T-helper 2 cell treated with Interferon-gamma antibody and Interleukin-4, amounts not matched to agents 5 μg/mL and 100 μg/mL, for 36 hours (primary cell): ENCODE data around the gene CHDH.

Source experiments
- DNase-seq: peaks from one replicate; pipeline ENCODE4 v3.0.0; 2021; ENCODE audit warnings: low spot score
- H3K27ac Mint-ChIP-seq: one replicate; pipeline ENCODE4 v1.8.0; 2021; ENCODE audit warnings: mild to moderate bottlenecking, mixed read lengths
- H3K27me3 Mint-ChIP-seq: one replicate; pipeline ENCODE4 v1.8.0; 2021; ENCODE audit warnings: low read depth, mixed read lengths
- H3K36me3 Mint-ChIP-seq: one replicate; pipeline ENCODE4 v1.8.0; 2021; ENCODE audit warnings: low read depth, mixed read lengths
- H3K4me1 Mint-ChIP-seq: one replicate; pipeline ENCODE4 v1.8.0; 2021; ENCODE audit warnings: low read depth, mixed read lengths
- H3K4me3 Mint-ChIP-seq: one replicate; pipeline ENCODE4 v1.8.0; 2022; ENCODE audit warnings: mild to moderate bottlenecking, moderate library complexity, mixed read lengths
- H3K9me3 Mint-ChIP-seq: one replicate; pipeline ENCODE4 v1.8.0; 2021; ENCODE audit warnings: mixed read lengths

CHDH gene

GRCh38 chr3:53865732-53866499 lies 19.7 kb upstream of the CHDH start:
- DNase-seq: no peak
- no peaks in the 10 kb centered on the region for H3K9me3 Mint-ChIP-seq
- no peak overlapping the region for H3K27ac Mint-ChIP-seq
- H3K36me3 Mint-ChIP-seq: peaks cover 58% of the 10 kb centered on the region
- peaks cover 6% of the 10 kb centered on the region for H3K4me1 Mint-ChIP-seq
- H3K27me3 Mint-ChIP-seq: no peaks in the 10 kb centered on the region
- no peak overlapping the region for H3K4me3 Mint-ChIP-seq

- Mint-ChIP-seq H3K27me3 (no peaks in the 10 kb centered on the region), H3K4me3 (no peak overlapping the region), H3K4me1 (peaks cover 5% of the 10 kb centered on the region), H3K36me3 (peaks cover 46% of the 10 kb centered on the region), H3K27ac (no peak overlapping the region), H3K9me3 (no peaks in the 10 kb centered on the region)
- no peak for DNase-seq
Measured at GRCh38 chr3:53863145-53863544, 16.9 kb upstream of the CHDH start.

- DNase-seq: no peak
- Mint-ChIP-seq H3K36me3 (peaks cover 42% of the 10 kb centered on the region), H3K27me3 (no peaks in the 10 kb centered on the region), H3K4me3 (no peak overlapping the region), H3K27ac (no peak overlapping the region), H3K9me3 (no peaks in the 10 kb centered on the region), H3K4me1 (peaks cover 2% of the 10 kb centered on the region)
Measured at GRCh38 chr3:53862241-53862640, 16.0 kb upstream of the CHDH start.

GRCh38 chr3:53860196-53860595 lies 14.0 kb upstream of the CHDH start:
- H3K4me1 Mint-ChIP-seq: peaks cover 6% of the 10 kb centered on the region
- peaks cover 40% of the 10 kb centered on the region for H3K36me3 Mint-ChIP-seq

GRCh38 chr3:53859178-53859577 lies 13.0 kb upstream of the CHDH start:
- H3K27ac Mint-ChIP-seq: no peak overlapping the region
- no peaks in the 10 kb centered on the region for H3K9me3 Mint-ChIP-seq
- no peak for DNase-seq
- peaks cover 36% of the 10 kb centered on the region for H3K36me3 Mint-ChIP-seq
- H3K27me3 Mint-ChIP-seq: no peaks in the 10 kb centered on the region
- no peak overlapping the region for H3K4me3 Mint-ChIP-seq
- H3K4me1 Mint-ChIP-seq: peaks cover 6% of the 10 kb centered on the region

More at GRCh38 chr3:53860196-53860595, 14.0 kb upstream of the CHDH start:
- no peak for DNase-seq
- H3K27ac Mint-ChIP-seq: no peak overlapping the region
- H3K4me3 Mint-ChIP-seq: no peak overlapping the region
- H3K27me3 Mint-ChIP-seq: no peaks in the 10 kb centered on the region
- H3K9me3 Mint-ChIP-seq: no peaks in the 10 kb centered on the region

- Mint-ChIP-seq H3K4me1 (peaks cover 6% of the 10 kb centered on the region), H3K4me3 (no peak overlapping the region), H3K27me3 (no peaks in the 10 kb centered on the region), H3K9me3 (no peaks in the 10 kb centered on the region), H3K36me3 (peaks cover 35% of the 10 kb centered on the region), H3K27ac (peak overlapping the region; percentile 5)
- no peak for DNase-seq
Measured at GRCh38 chr3:53858096-53858741, 12.0 kb upstream of the CHDH start.

GRCh38 chr3:53856964-53857363 lies 10.7 kb upstream of the CHDH start:
- Mint-ChIP-seq H3K36me3 (peaks cover 25% of the 10 kb centered on the region), H3K9me3 (no peaks in the 10 kb centered on the region), H3K4me3 (no peak overlapping the region), H3K4me1 (peaks cover 6% of the 10 kb centered on the region), H3K27me3 (no peaks in the 10 kb centered on the region), H3K27ac (no peak overlapping the region)
- DNase-seq: no peak

- H3K36me3 Mint-ChIP-seq: peaks cover 16% of the 10 kb centered on the region
- H3K27ac Mint-ChIP-seq: no peak overlapping the region
- no peak overlapping the region for H3K4me3 Mint-ChIP-seq
- no peaks in the 10 kb centered on the region for H3K9me3 Mint-ChIP-seq
- H3K27me3 Mint-ChIP-seq: peaks cover 31% of the 10 kb centered on the region
- H3K4me1 Mint-ChIP-seq: peaks cover 3% of the 10 kb centered on the region
- no peak for DNase-seq
Measured at GRCh38 chr3:53850895-53851294, 4.7 kb upstream of the CHDH start.

- Mint-ChIP-seq H3K4me3 (no peak overlapping the region), H3K4me1 (peaks cover 7% of the 10 kb centered on the region), H3K27me3 (peaks cover 38% of the 10 kb centered on the region), H3K9me3 (no peaks in the 10 kb centered on the region), H3K27ac (no peak overlapping the region), H3K36me3 (peaks cover 16% of the 10 kb centered on the region)
- no peak for DNase-seq
Measured at GRCh38 chr3:53849916-53850315, 3.7 kb upstream of the CHDH start.

- Mint-ChIP-seq H3K27ac (no peak overlapping the region), H3K4me3 (peak overlapping the region; percentile 80), H3K4me1 (peaks cover 17% of the 10 kb centered on the region), H3K36me3 (peaks cover 12% of the 10 kb centered on the region), H3K27me3 (peaks cover 62% of the 10 kb centered on the region), H3K9me3 (no peaks in the 10 kb centered on the region)
- no peak for DNase-seq
Measured at GRCh38 chr3:53846851-53847155, 584 bp upstream of the CHDH start.

GRCh38 chr3:53845881-53846133 lies 412 bp downstream of the CHDH start:
- no peak overlapping the region for H3K27ac Mint-ChIP-seq
- no peak for DNase-seq
- peaks cover 61% of the 10 kb centered on the region for H3K27me3 Mint-ChIP-seq
- peaks cover 11% of the 10 kb centered on the region for H3K36me3 Mint-ChIP-seq
- peak overlapping the region; percentile 83 for H3K4me3 Mint-ChIP-seq
- H3K9me3 Mint-ChIP-seq: no peaks in the 10 kb centered on the region
- peaks cover 17% of the 10 kb centered on the region for H3K4me1 Mint-ChIP-seq

- Mint-ChIP-seq H3K9me3 (no peaks in the 10 kb centered on the region), H3K27me3 (peaks cover 63% of the 10 kb centered on the region), H3K4me3 (peak overlapping the region; percentile 83), H3K27ac (peak overlapping the region; percentile 33), H3K4me1 (peaks cover 17% of the 10 kb centered on the region), H3K36me3 (peaks cover 9% of the 10 kb centered on the region)
- DNase-seq: no peak
Measured at GRCh38 chr3:53845103-53845880, 927 bp downstream of the CHDH start.

- peak overlapping the region; percentile 64 for H3K27ac Mint-ChIP-seq
Measured at GRCh38 chr3:53844262-53845102, 1.7 kb downstream of the CHDH start.

More at GRCh38 chr3:53844262-53845102, 1.7 kb downstream of the CHDH start:
- Mint-ChIP-seq H3K9me3 (no peaks in the 10 kb centered on the region), H3K4me3 (peak overlapping the region; percentile 83), H3K4me1 (peaks cover 18% of the 10 kb centered on the region), H3K36me3 (peaks cover 8% of the 10 kb centered on the region), H3K27me3 (peaks cover 58% of the 10 kb centered on the region)
- DNase-seq: no peak
